HG03442 (cell line): ENCODE data around the gene GGA2.
A peak's percentile ranks its signal among the peaks of the same experiment; 100 is the strongest.
"Not testable (repeated sequence)": the region's sequence is repeated elsewhere in the genome, so short reads cannot be mapped to it uniquely, and the experiment has no call there.

Experiments
- ATAC-seq: cut with Tn5 transposase; IDR thresholded peaks from one replicate; pipeline ENCODE4 v1.9.1; 2021; ENCODE audit warnings: mild to moderate bottlenecking, moderate library complexity; ENCODE audit not compliant: unreplicated experiment

Gene GGA2

GRCh38 chr16:23478566-23478965 lies 31.7 kb downstream of the GGA2 start:
- no peak for ATAC-seq

DNA sequence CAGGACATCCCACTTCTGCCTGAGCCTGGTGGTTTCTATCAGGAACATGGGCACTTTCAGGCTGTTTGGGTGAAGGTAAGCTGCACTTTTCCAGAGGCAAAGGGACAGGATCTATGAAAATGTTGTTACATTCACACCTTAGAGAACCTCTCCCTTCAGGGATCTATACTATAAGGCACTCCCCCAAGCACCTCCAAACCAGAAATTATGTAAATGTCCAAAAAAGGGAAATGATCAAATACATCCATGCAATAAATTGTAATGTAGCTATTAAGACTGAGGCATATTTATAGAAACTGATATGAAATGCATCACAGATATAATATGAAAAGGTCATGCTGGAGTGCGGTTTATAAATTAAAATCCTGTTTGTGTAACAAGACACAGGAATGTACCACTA lies 34.0 kb downstream of the GGA2 start:
- ATAC-seq, result no peak

- no peak for ATAC-seq
These were observed 40.5 kb downstream of the GGA2 start for GRCh38 chr16:23469814-23470213.

DNA sequence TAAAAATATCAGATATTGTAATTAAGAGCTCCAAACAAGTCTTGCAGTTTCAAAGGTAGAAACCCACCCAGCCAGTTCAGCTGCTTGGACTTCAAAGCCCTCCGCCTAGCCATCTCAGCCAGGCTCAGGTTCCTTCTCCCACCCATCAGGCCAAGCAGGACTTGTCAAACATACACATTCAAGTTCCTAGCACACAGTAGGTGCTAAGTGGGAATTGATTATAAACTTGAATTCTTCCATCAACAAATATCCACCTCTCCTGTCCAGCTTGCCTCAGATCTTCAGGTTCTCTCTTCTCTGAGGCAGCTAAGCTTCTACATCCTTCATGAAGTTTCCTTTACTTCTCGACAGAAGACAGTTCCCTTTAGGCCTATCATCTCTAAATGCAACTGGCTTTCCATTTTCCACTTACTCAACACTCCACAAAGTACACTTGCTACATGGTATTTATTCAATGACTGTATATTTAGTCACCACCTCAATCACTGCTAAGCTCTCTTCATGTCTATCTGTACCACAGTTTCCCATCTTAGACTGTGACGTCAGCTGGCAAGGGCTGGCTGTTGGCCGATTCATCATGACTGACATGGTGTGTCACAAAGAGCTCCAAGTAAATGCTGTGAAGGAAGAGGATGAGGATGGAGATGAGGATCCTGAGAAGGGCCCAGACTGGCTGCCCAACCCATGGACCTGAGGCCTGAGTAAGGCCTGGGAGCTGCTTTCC lies 44.0 kb downstream of the GGA2 start:
- ATAC-seq, result no peak

- ATAC-seq, result no peak
These were observed 45.1 kb downstream of the GGA2 start for GRCh38 chr16:23465179-23465578.

- ATAC-seq, result no peak
These were observed 46.1 kb downstream of the GGA2 start for GRCh38 chr16:23464196-23464595.

DNA sequence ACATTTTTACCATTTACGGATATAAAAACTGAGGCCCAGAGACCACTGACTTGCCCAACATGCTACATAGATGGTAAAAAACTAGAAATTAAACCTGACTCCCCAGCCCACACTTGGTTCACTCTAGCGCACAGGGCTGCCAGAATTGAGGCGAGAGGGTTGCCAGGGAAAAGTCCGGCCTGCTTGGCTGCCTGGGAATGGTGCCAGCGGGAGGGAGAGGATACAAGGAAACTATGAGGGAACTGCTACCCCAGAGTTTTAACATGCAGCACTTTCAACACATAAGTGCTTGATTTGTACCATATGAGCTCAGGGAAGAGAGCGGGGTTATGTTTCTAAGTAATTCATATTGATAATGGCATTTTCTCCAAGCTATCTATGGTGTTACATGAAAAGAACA lies 47.3 kb downstream of the GGA2 start:
- not testable (repeated sequence) for ATAC-seq

GRCh38 chr16:23453338-23454052 lies 56.8 kb downstream of the GGA2 start:
- peak; percentile 13 for ATAC-seq

DNA sequence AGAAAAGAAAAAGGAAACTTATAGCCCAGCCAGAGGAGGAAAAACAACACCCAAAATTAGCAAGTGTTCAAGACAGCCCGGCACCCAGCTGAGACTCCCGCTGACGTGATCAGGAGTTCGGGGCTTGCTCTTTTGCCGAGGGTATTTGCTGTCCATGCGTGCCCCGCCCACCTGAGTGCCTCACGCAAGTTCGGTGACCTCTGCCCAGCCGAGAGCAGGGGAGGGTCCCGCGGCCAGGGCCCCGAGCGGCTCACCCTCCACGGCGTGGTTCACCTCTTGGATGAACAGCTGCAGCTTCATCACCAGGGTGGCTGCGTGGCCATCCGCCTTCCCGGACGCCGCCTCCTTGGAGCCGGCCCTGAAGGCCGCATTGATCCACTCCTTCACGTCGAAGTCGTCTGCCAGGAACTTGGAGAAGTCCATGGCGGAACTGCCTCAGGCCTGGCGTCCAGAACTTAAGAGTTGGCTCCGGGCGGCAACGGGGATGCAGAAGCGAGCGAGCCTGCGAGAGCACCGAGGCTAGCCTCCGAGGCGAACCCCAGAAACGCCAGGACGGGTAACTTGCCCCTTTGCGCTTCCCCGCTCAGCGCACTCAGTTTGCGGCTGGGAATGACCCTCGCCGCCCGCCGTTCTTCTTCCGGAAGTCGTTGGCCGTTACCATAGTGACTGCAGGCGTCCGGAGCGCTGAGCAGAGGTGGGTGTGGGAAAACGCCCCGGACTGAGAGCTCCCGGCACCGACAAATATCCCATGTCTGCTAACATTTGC lies 57.5 kb downstream of the GGA2 start, which contains the start of gene COG7:
COG7 (minus strand) TSS at position 618 of the 766 bp plus-strand sequence; CDS start at position 423, 195 bp downstream.
- peak; percentile 85 for ATAC-seq

GRCh38 chr16:23452221-23452571 lies 58.1 kb downstream of the GGA2 start:
- no peak for ATAC-seq

DNA sequence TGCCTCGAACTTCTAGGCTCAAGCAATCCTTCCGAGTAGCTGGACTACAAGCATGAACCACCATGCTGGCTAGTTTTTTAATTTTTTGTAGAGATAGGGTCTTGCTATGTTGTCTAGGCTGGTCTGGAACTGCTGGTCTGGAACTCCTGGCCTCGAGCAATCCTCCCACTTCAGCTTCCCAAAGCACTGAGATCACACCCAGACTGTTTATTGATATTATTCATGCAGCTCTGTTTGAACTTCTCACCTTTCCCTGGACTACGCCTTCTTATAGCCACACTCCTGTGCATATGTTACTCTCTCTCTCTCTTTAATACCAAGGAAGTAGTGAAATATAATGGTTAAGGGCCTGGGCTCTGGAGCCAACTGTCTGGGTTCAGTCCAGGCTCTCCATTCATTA lies 61.9 kb downstream of the GGA2 start:
- no peak for ATAC-seq

- not testable (repeated sequence) for ATAC-seq
These were observed 72.8 kb downstream of the GGA2 start for GRCh38 chr16:23437542-23437941.

- no peak for ATAC-seq
These were observed 73.3 kb downstream of the GGA2 start for GRCh38 chr16:23436951-23437350.

DNA sequence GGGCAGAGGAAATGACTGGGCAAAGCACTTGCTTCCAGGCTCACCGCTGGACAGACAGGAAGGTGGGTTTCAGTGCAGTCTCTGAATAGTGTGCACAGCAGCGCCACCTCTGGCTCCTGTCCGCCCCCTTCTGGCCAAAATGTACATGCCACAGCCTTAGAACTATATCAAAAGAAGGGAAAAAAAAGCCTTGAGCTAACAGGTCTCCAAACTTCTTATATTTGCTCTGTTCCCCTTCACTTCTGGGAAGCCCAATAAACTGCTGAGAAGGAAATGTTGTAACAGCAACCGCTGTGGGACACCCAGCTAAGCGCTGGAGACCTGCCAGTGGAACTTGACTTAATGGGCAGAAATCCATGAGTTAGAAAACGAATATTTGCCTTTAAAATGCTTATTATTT lies 74.8 kb downstream of the GGA2 start:
- no peak for ATAC-seq

DNA sequence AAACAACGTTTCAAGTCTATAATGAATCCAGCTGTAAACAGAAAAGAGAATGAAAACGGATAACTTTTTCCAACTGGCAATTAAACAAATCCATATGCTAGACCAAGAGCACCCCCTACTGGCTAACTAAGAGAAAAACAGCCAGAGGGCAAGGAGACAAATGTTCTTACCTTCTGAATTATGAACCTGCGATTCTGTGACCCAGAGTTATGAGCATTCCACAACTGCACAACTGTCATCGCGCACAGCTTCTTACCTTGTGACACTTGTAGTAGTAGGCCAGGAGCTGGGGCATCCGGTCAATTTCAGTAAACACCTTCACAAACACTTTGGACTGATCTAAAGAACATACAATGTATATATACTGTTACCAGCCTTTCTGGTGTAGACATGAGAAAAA lies 75.9 kb downstream of the GGA2 start:
- ATAC-seq, result no peak

DNA sequence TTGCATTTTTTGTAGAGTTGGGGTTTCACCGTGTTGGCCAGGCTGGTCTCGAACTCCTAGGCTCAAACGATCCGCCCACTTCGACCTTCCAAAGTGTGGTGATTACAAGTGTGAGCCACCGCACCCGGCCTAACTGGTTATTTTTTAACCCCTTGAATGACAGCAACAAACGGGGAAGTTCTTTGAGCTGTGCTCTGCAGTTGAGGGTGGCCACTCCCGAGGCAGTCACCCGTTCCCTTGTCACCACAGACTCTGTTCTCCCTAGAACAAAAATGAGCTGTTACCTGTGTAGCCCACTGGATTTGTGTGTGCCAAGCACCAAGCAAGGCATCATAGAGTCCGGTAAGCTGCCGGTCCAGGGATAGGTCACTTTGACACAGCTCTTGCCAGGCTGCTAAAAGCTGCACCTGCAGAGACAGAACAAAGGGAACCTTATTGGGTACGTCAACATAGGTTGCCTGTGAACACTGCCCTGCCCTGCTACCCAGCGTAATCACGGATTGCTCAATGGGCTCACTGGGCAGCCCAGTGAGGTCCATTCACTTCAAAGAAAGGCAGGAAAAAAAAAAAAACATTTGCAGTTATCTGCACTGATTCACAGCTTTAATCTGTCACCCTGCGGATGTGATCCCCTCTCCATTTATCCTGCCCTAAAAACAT lies 76.9 kb downstream of the GGA2 start:
- no peak for ATAC-seq

- no peak for ATAC-seq
These were observed 77.8 kb downstream of the GGA2 start for GRCh38 chr16:23432176-23433128.

DNA sequence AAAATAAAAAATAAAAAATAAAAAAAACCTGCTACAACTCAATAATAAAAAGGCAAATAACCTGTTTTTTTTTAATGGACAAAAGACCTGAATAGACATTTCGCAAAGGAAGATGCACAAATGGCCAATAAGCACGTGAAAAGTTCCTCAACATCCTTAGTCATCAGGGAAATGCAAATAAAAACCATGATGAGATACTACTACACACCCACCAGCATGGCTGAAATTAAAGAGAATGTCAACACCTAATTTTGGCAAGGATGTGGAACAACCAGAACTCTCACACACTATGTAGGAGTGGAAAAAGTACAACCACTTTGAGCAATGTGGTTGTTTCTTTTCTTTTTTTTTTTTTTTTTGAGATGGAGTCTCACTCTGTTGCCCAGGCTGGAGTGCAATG lies 81.9 kb downstream of the GGA2 start:
- no peak for ATAC-seq

GRCh38 chr16:23424292-23424958 lies 85.9 kb downstream of the GGA2 start:
- no peak for ATAC-seq
